Stomach (tissue), 9 donors: ENCODE data around the gene NEDD4. TPM values are rescaled to one million over a fixed set of nuclear protein-coding genes. Genes with fewer than 3 reads are reported as not detected.
"Not testable (repeated sequence)": the region's sequence is repeated elsewhere in the genome, so short reads cannot be mapped to it uniquely, and the experiment has no call there.

Experiments used
- DNase-seq, 2 donors: peaks; one replicate each; pipeline versions ENCODE4 v3.0.0 to v3.0.0-alpha.2; 2013 to 2019
- H3K27ac ChIP-seq, 5 donors: fragments of 200-600 bp in 4 of 5; sonication (generic) in 4 of 5; one replicate each; pipeline ENCODE4 v1.5.1; 2013 to 2019; ENCODE audit warnings: mild to moderate bottlenecking in 1 of 5, moderate library complexity in 1 of 5
- H3K27me3 ChIP-seq, 3 donors: fragments of 200-600 bp; sonication (generic); one replicate each; pipeline ENCODE4 v1.5.1; 2017 to 2019; ENCODE audit warnings: mixed run types in 1 of 3
- H3K36me3 ChIP-seq, 4 donors: fragments of 200-600 bp; sonication (generic); 1 replicate in 3 of 4; 2 replicates in 1 of 4; pipeline ENCODE4 v1.5.1; 2016 to 2019
- H3K4me1 ChIP-seq, 4 donors: fragments of 200-600 bp; sonication (generic); one replicate each; pipeline ENCODE4 v1.5.1; 2016 to 2019
- H3K4me3 ChIP-seq, 4 donors: fragments of 200-600 bp; sonication (generic) in 3 of 4; one replicate each; pipeline ENCODE4 v1.5.1; 2016 to 2019; ENCODE audit warnings: mild to moderate bottlenecking in 1 of 4
- H3K9me3 ChIP-seq, 4 donors: fragments of 200-600 bp; sonication (generic); one replicate each; pipeline ENCODE4 v1.5.1; 2016 to 2019
- CTCF ChIP-seq, 7 experiments: fragments of 450-650 bp in 4 of 7; fragments of 200-600 bp in 3 of 7; sonication (generic) in 3 of 7; IDR thresholded peaks; one replicate each; pipeline ENCODE4 v1.5.1; 2016 to 2019; ENCODE audit warnings: antibody characterized with exemption in 7 of 7, control low read depth in 2 of 7, mild to moderate bottlenecking in 1 of 7
- EP300 ChIP-seq: sonication (generic); formaldehyde crosslinking; IDR thresholded peaks from one replicate; pipeline ENCODE4 v1.6.1; 2017; ENCODE audit warnings: antibody characterized with exemption
- POLR2A ChIP-seq, 4 donors: fragments of 450-650 bp; IDR thresholded peaks; one replicate each; pipeline ENCODE4 v1.6.1; 2016; ENCODE audit warnings: antibody characterized with exemption in 4 of 4, control low read depth in 2 of 4, mild to moderate bottlenecking in 1 of 4, moderate library complexity in 1 of 4
- POLR2AphosphoS5 ChIP-seq, 3 donors: sonication (generic); formaldehyde crosslinking; IDR thresholded peaks; one replicate each; pipeline ENCODE4 v1.6.1; 2016; ENCODE audit warnings: antibody characterized with exemption in 3 of 3
- WGBS, 5 donors: extraction: QIAGEN DNeasy Blood & Tissue Kit in 3 of 5; methylation state at CpG; one replicate each; pipeline versions ENCODE4 v1.1.5 to v1.1.7; 2013 to 2018; 5-methylcytosine and 5-hydroxymethylcytosine counted together
- intact Hi-C: fragments of 100-400 bp; cut with DNase I; formaldehyde crosslinking; loops from one replicate; pipeline ENCODE4 v1.15.1; 2023; ENCODE audit warnings: low total_unique reads
- polyA plus RNA-seq, 3 donors: library from polyadenylated mRNA; stranded (reverse); fragments of 200-250 nt; gene quantifications; one replicate each; pipeline ENCODE4 v1.2.3, GENCODE V29; 2013
- total RNA-seq, 5 donors: library from RNA; depleted of rRNA; stranded (reverse); fragments of >200 nt; gene quantifications; one replicate each; pipeline versions ENCODE4 v1.1.0 to v1.2.3, GENCODE V29; 2014 to 2016
- donor health status: healthy with polysubstance abuse.
- donor health status: Bipolar disorder and iron deficiency.
- donor health status: healthy.

The NEDD4 gene
- total and polyA plus RNA-seq, 8 donors, result 2.9 to 40.8 (median 7.5) TPM

GRCh38 chr15:55960946-55961345 lies 32.5 kb downstream of the NEDD4 start:
- Histone ChIP-seq H3K36me3 (peaks cover 0 to 12% (median 4%) of the 10 kb centered on the region in 4 donors), H3K27ac (no peak overlapping the region), H3K9me3 (no peaks in the 10 kb centered on the region), H3K27me3 (no peaks in the 10 kb centered on the region), H3K4me3 (no peak overlapping the region), H3K4me1 (no peaks in the 10 kb centered on the region)
- intact Hi-C loops, result no loop called here
- WGBS, 5 donors, result 78 to 89% (median 85%) methylated on average over 2 of the region's 2 CpGs
- TF ChIP-seq POLR2A (IDR thresholded peaks at IDR 0.05) (no peak), CTCF (IDR thresholded peaks at IDR 0.05) (no peak), EP300 (no peak), POLR2AphosphoS5 (IDR thresholded peaks at IDR 0.05) (no peak)
- DNase-seq, result no peak

- 55 to 76% (median 68%) methylated on average over 4 of the region's 4 CpGs for WGBS, 5 donors
- TF ChIP-seq EP300, result no peak
- no peak for TF ChIP-seq POLR2A (IDR thresholded peaks at IDR 0.05)
- TF ChIP-seq POLR2AphosphoS5 (IDR thresholded peaks at IDR 0.05), result no peak
- no peak for TF ChIP-seq CTCF (IDR thresholded peaks at IDR 0.05)
These were observed 33.5 kb downstream of the NEDD4 start for GRCh38 chr15:55959744-55960447.

GRCh38 chr15:55958349-55958748 lies 35.1 kb downstream of the NEDD4 start:
- H3K27ac ChIP-seq, result no peak overlapping the region
- TF ChIP-seq POLR2A (IDR thresholded peaks at IDR 0.05) (no peak), EP300 (no peak), CTCF (IDR thresholded peaks at IDR 0.05) (no peak), POLR2AphosphoS5 (IDR thresholded peaks at IDR 0.05) (no peak)
- intact Hi-C loops, result no loop called here
- H3K9me3 ChIP-seq, result no peaks in the 10 kb centered on the region
- WGBS, 5 donors, result 47 to 59% (median 52%) methylated on average over 1 of the region's 1 CpG
- no peak for DNase-seq
- peaks cover 0 to 9% (median 0%) of the 10 kb centered on the region in 4 donors for H3K4me1 ChIP-seq
- H3K4me3 ChIP-seq, result no peak overlapping the region
- peaks cover 0 to 4% (median 0%) of the 10 kb centered on the region in 4 donors for H3K36me3 ChIP-seq
- H3K27me3 ChIP-seq, result no peaks in the 10 kb centered on the region

More at GRCh38 chr15:55959744-55960447, 33.5 kb downstream of the NEDD4 start:
- Histone ChIP-seq H3K4me3 (no peak overlapping the region), H3K36me3 (peaks cover 0 to 7% (median 2%) of the 10 kb centered on the region in 4 donors), H3K9me3 (no peaks in the 10 kb centered on the region), H3K4me1 (peaks cover 0 to 6% (median 0%) of the 10 kb centered on the region in 4 donors), H3K27me3 (no peaks in the 10 kb centered on the region), H3K27ac (no peak overlapping the region)
- intact Hi-C loops, result no loop called here
- no peak for DNase-seq

GRCh38 chr15:55954862-55955605 lies 38.4 kb downstream of the NEDD4 start:
- peak in 1 of 2 donors; percentile 11 for DNase-seq
- no peak overlapping the region for H3K27ac ChIP-seq
- WGBS, 5 donors, result 85 to 93% (median 91%) methylated on average over 6 of the region's 6 CpGs
- H3K9me3 ChIP-seq, result no peaks in the 10 kb centered on the region
- intact Hi-C loops, result no loop called here
- H3K27me3 ChIP-seq, result no peaks in the 10 kb centered on the region
- H3K36me3 ChIP-seq, result peaks cover 0 to 6% (median 4%) of the 10 kb centered on the region in 4 donors
- no peak overlapping the region for H3K4me3 ChIP-seq
- TF ChIP-seq POLR2AphosphoS5 (IDR thresholded peaks at IDR 0.05) (no peak), CTCF (IDR thresholded peaks at IDR 0.05) (no peak), EP300 (no peak), POLR2A (IDR thresholded peaks at IDR 0.05) (no peak)
- H3K4me1 ChIP-seq, result peaks cover 0 to 9% (median 0%) of the 10 kb centered on the region in 4 donors

GRCh38 chr15:55952501-55953274 lies 40.7 kb downstream of the NEDD4 start:
- H3K27ac ChIP-seq, H3K4me1 ChIP-seq, H3K9me3 ChIP-seq, H3K27me3 ChIP-seq, H3K36me3 ChIP-seq, DNase-seq, intact Hi-C loops, H3K4me3 ChIP-seq: not testable (repeated sequence)
- WGBS, 5 donors, result 85 to 98% (median 94%) methylated on average over 14 of the region's 14 CpGs

- H3K4me1 ChIP-seq, H3K27ac ChIP-seq, intact Hi-C loops, H3K27me3 ChIP-seq, H3K9me3 ChIP-seq, DNase-seq, H3K4me3 ChIP-seq: not testable (repeated sequence)
- 86 to 95% (median 89%) methylated on average over 2 of the region's 2 CpGs for WGBS, 5 donors
- peaks cover 0 to 22% (median 7%) of the 10 kb centered on the region in 4 donors for H3K36me3 ChIP-seq
These were observed 48.8 kb downstream of the NEDD4 start for GRCh38 chr15:55944606-55945005.
